GM19025 (cell line): Measurements from ENCODE around the gene MOSPD2.

Experiments used
- ATAC-seq: cut with Tn5 transposase; IDR thresholded peaks from one replicate; pipeline ENCODE4 v1.9.1; 2021; ENCODE audit warnings: mild to moderate bottlenecking, low read depth, moderate library complexity; ENCODE audit not compliant: unreplicated experiment

MOSPD2 gene

GRCh38 chrX:14913241-14913640, 40.0 kb downstream of the MOSPD2 start:
- ATAC-seq, result no peak

- ATAC-seq, result no peak
Observed at GRCh38 chrX:14915596-14915995, 42.4 kb downstream of the MOSPD2 start.

GRCh38 chrX:14916017-14916674, 42.9 kb downstream of the MOSPD2 start:
- ATAC-seq, result no peak

- ATAC-seq, result no peak
Observed at GRCh38 chrX:14919407-14919806, 46.2 kb downstream of the MOSPD2 start.

- no peak for ATAC-seq
Observed at GRCh38 chrX:14920196-14920595, 47.0 kb downstream of the MOSPD2 start.

- no peak for ATAC-seq
Observed at GRCh38 chrX:14922437-14922836, 49.2 kb downstream of the MOSPD2 start.

GRCh38 chrX:14923761-14924160, 50.5 kb downstream of the MOSPD2 start:
- no peak for ATAC-seq

- no peak for ATAC-seq
Observed at GRCh38 chrX:14926471-14926870, 53.2 kb downstream of the MOSPD2 start.

GRCh38 chrX:14927401-14927800, 54.2 kb downstream of the MOSPD2 start:
- ATAC-seq, result no peak

- no peak for ATAC-seq
Observed at GRCh38 chrX:14930663-14931062, 57.4 kb downstream of the MOSPD2 start.

- ATAC-seq, result no peak
Observed at GRCh38 chrX:14932136-14932535, 58.9 kb downstream of the MOSPD2 start.

GRCh38 chrX:14934423-14934822, 61.2 kb downstream of the MOSPD2 start:
- no peak for ATAC-seq

- ATAC-seq, result no peak
Observed at GRCh38 chrX:14936561-14936960, 63.3 kb downstream of the MOSPD2 start.

- ATAC-seq, result no peak
Observed at GRCh38 chrX:14939644-14940043, 66.4 kb downstream of the MOSPD2 start.

GRCh38 chrX:14941301-14941700, 68.1 kb downstream of the MOSPD2 start:
- ATAC-seq, result no peak

- ATAC-seq, result no peak
Observed at GRCh38 chrX:14942341-14942740, 69.1 kb downstream of the MOSPD2 start.

- no peak for ATAC-seq
Observed at GRCh38 chrX:14943962-14944361, 70.7 kb downstream of the MOSPD2 start.

- no peak for ATAC-seq
Observed at GRCh38 chrX:14946606-14947155, 73.5 kb downstream of the MOSPD2 start.

GRCh38 chrX:14948691-14949090, 75.5 kb downstream of the MOSPD2 start:
- ATAC-seq, result no peak

- no peak for ATAC-seq
Observed at GRCh38 chrX:14956813-14957582, 83.8 kb downstream of the MOSPD2 start.

GRCh38 chrX:14963447-14964236, 90.4 kb downstream of the MOSPD2 start:
- ATAC-seq, result no peak
